ENCODE data around the gene FGF8. TPM values are rescaled to one million over a fixed set of nuclear protein-coding genes. Genes with fewer than 3 reads are reported as not detected.

Gene FGF8
- total RNA-seq, 1 experiment from 2014 or later = not detected

- Histone ChIP-seq H4K20me1 (ENCODE audit: insufficient read depth, low read depth, low read length) (peaks cover 4% of the 10 kb centered on the region; the same call in 1 of the 2 replicates), H3K4me2 (ENCODE audit: low read depth, low read length, poor library complexity, severe bottlenecking) (no peak overlapping the region), H3K27me3 (ENCODE audit: low read length) (no peaks in the 10 kb centered on the region), H3K4me1 (ENCODE audit: low read length) (peaks cover 9% of the 10 kb centered on the region), H3K27ac (ENCODE audit: low read length) (no peak overlapping the region), H3K36me3 (ENCODE audit: insufficient read depth, low read length) (no peaks in the 10 kb centered on the region), H3K79me2 (ENCODE audit: low read length) (no peaks in the 10 kb centered on the region), H3K4me3 (ENCODE audit: low read length) (no peak overlapping the region), H3K9ac (ENCODE audit: low read length) (no peak overlapping the region), H3K9me2 (replicated peaks; ENCODE audit: insufficient read depth, low read length) (no peaks in the 10 kb centered on the region), H3K9me3 (ENCODE audit: low read length) (no peaks in the 10 kb centered on the region), H2AFZ (ENCODE audit: low read length) (no peak overlapping the region)
- DNase-seq = no peak
Observed at GRCh38 chr10:101773923-101774588, 1.9 kb downstream of the FGF8 start.

- no peaks in the 10 kb centered on the region for H3K27me3 ChIP-seq (ENCODE audit: low read length)
- H2AFZ ChIP-seq (ENCODE audit: low read length) = no peak overlapping the region
- H3K9me2 ChIP-seq (replicated peaks; ENCODE audit: insufficient read depth, low read length) = no peaks in the 10 kb centered on the region
Observed at GRCh38 chr10:101772895-101773761, 2.8 kb downstream of the FGF8 start.

GRCh38 chr10:101772017-101772894 is 3.7 kb downstream of the FGF8 start:
- Histone ChIP-seq H3K9me3 (ENCODE audit: low read length) (no peaks in the 10 kb centered on the region), H3K9me2 (replicated peaks; ENCODE audit: insufficient read depth, low read length) (no peaks in the 10 kb centered on the region), H3K4me3 (ENCODE audit: low read length) (no peak overlapping the region), H3K79me2 (ENCODE audit: low read length) (no peaks in the 10 kb centered on the region), H3K9ac (ENCODE audit: low read length) (no peak overlapping the region), H3K4me2 (ENCODE audit: low read depth, low read length, poor library complexity, severe bottlenecking) (no peak overlapping the region), H3K27ac (ENCODE audit: low read length) (no peak overlapping the region), H3K4me1 (ENCODE audit: low read length) (no peaks in the 10 kb centered on the region), H3K27me3 (ENCODE audit: low read length) (no peaks in the 10 kb centered on the region), H2AFZ (ENCODE audit: low read length) (no peak overlapping the region), H3K36me3 (ENCODE audit: insufficient read depth, low read length) (no peaks in the 10 kb centered on the region), H4K20me1 (ENCODE audit: insufficient read depth, low read depth, low read length) (no peaks in the 10 kb centered on the region)
- no peak for DNase-seq

More at GRCh38 chr10:101772895-101773761, 2.8 kb downstream of the FGF8 start:
- no peak overlapping the region for H3K9ac ChIP-seq (ENCODE audit: low read length)
- no peaks in the 10 kb centered on the region for H3K9me3 ChIP-seq (ENCODE audit: low read length)
- H4K20me1 ChIP-seq (ENCODE audit: insufficient read depth, low read depth, low read length) = peaks cover 4% of the 10 kb centered on the region; the same call in 1 of the 2 replicates
- no peak overlapping the region for H3K4me3 ChIP-seq (ENCODE audit: low read length)
- H3K4me1 ChIP-seq (ENCODE audit: low read length) = no peaks in the 10 kb centered on the region; the same call in 1 of the 2 replicates
- H3K79me2 ChIP-seq (ENCODE audit: low read length) = no peaks in the 10 kb centered on the region
- DNase-seq = no peak
- H3K27ac ChIP-seq (ENCODE audit: low read length) = no peak overlapping the region
- no peak overlapping the region for H3K4me2 ChIP-seq (ENCODE audit: low read depth, low read length, poor library complexity, severe bottlenecking)
- H3K36me3 ChIP-seq (ENCODE audit: insufficient read depth, low read length) = no peaks in the 10 kb centered on the region

GRCh38 chr10:101771380-101771779 is 4.5 kb downstream of the FGF8 start:
- Histone ChIP-seq H3K9me2 (replicated peaks; ENCODE audit: insufficient read depth, low read length) (no peaks in the 10 kb centered on the region), H3K79me2 (ENCODE audit: low read length) (no peaks in the 10 kb centered on the region), H3K4me1 (ENCODE audit: low read length) (no peaks in the 10 kb centered on the region), H4K20me1 (ENCODE audit: insufficient read depth, low read depth, low read length) (no peaks in the 10 kb centered on the region), H3K27ac (ENCODE audit: low read length) (no peak overlapping the region), H2AFZ (ENCODE audit: low read length) (no peak overlapping the region), H3K4me2 (ENCODE audit: low read depth, low read length, poor library complexity, severe bottlenecking) (no peak overlapping the region), H3K27me3 (ENCODE audit: low read length) (no peaks in the 10 kb centered on the region), H3K36me3 (ENCODE audit: insufficient read depth, low read length) (no peaks in the 10 kb centered on the region), H3K9ac (ENCODE audit: low read length) (no peak overlapping the region), H3K9me3 (ENCODE audit: low read length) (no peaks in the 10 kb centered on the region), H3K4me3 (ENCODE audit: low read length) (no peak overlapping the region)
- DNase-seq = no peak

GRCh38 chr10:101770331-101771215 is 5.3 kb downstream of the FGF8 start:
- Histone ChIP-seq H3K4me1 (ENCODE audit: low read length) (no peaks in the 10 kb centered on the region), H3K9me2 (replicated peaks; ENCODE audit: insufficient read depth, low read length) (no peaks in the 10 kb centered on the region), H3K9ac (ENCODE audit: low read length) (no peak overlapping the region), H3K36me3 (ENCODE audit: insufficient read depth, low read length) (no peaks in the 10 kb centered on the region), H2AFZ (ENCODE audit: low read length) (no peak overlapping the region), H4K20me1 (ENCODE audit: insufficient read depth, low read depth, low read length) (no peaks in the 10 kb centered on the region), H3K27ac (ENCODE audit: low read length) (no peak overlapping the region), H3K27me3 (ENCODE audit: low read length) (no peaks in the 10 kb centered on the region), H3K79me2 (ENCODE audit: low read length) (no peaks in the 10 kb centered on the region), H3K4me3 (ENCODE audit: low read length) (no peak overlapping the region), H3K9me3 (ENCODE audit: low read length) (no peaks in the 10 kb centered on the region), H3K4me2 (ENCODE audit: low read depth, low read length, poor library complexity, severe bottlenecking) (no peak overlapping the region)
- no peak for DNase-seq

GRCh38 chr10:101769541-101770180 is 6.3 kb downstream of the FGF8 start:
- Histone ChIP-seq H3K27me3 (ENCODE audit: low read length) (no peaks in the 10 kb centered on the region), H3K4me2 (ENCODE audit: low read depth, low read length, poor library complexity, severe bottlenecking) (no peak overlapping the region), H3K9ac (ENCODE audit: low read length) (no peak overlapping the region), H3K4me3 (ENCODE audit: low read length) (no peak overlapping the region), H4K20me1 (ENCODE audit: insufficient read depth, low read depth, low read length) (no peaks in the 10 kb centered on the region), H3K9me3 (ENCODE audit: low read length) (no peaks in the 10 kb centered on the region), H3K79me2 (ENCODE audit: low read length) (no peaks in the 10 kb centered on the region), H2AFZ (ENCODE audit: low read length) (no peak overlapping the region), H3K9me2 (replicated peaks; ENCODE audit: insufficient read depth, low read length) (no peaks in the 10 kb centered on the region), H3K27ac (ENCODE audit: low read length) (no peak overlapping the region), H3K4me1 (ENCODE audit: low read length) (no peaks in the 10 kb centered on the region), H3K36me3 (ENCODE audit: insufficient read depth, low read length) (no peaks in the 10 kb centered on the region)
- no peak for DNase-seq

GRCh38 chr10:101768791-101769170 is 7.1 kb downstream of the FGF8 start:
- Histone ChIP-seq H3K36me3 (ENCODE audit: insufficient read depth, low read length) (no peaks in the 10 kb centered on the region), H4K20me1 (ENCODE audit: insufficient read depth, low read depth, low read length) (no peaks in the 10 kb centered on the region), H3K79me2 (ENCODE audit: low read length) (no peaks in the 10 kb centered on the region), H3K9me2 (replicated peaks; ENCODE audit: insufficient read depth, low read length) (no peaks in the 10 kb centered on the region), H3K9ac (ENCODE audit: low read length) (no peak overlapping the region), H3K9me3 (ENCODE audit: low read length) (no peaks in the 10 kb centered on the region), H3K4me3 (ENCODE audit: low read length) (no peak overlapping the region), H3K27ac (ENCODE audit: low read length) (no peak overlapping the region), H3K4me2 (ENCODE audit: low read depth, low read length, poor library complexity, severe bottlenecking) (no peak overlapping the region), H2AFZ (ENCODE audit: low read length) (no peak overlapping the region), H3K4me1 (ENCODE audit: low read length) (no peaks in the 10 kb centered on the region), H3K27me3 (ENCODE audit: low read length) (no peaks in the 10 kb centered on the region)
- DNase-seq = no peak

All from Karpas-422 (cell line).